NCI-H2196 (cell line): ENCODE measurements around the gene IRX4.
"Not testable (repeated sequence)": the region's sequence is repeated elsewhere in the genome, so short reads cannot be mapped to it uniquely, and the experiment has no call there.

Experiments used
- DNase-seq: peaks from one replicate; lab custom pipeline; 2025; ENCODE audit not compliant: unreplicated experiment; lab: John Stamatoyannopoulos, UW

IRX4 gene

GRCh38 chr5:1860949-1861348 lies 21.8 kb downstream of the IRX4 start:
- no peak for DNase-seq

GRCh38 chr5:1860021-1860610 lies 22.6 kb downstream of the IRX4 start:
- DNase-seq: no peak

GRCh38 chr5:1859099-1859498 lies 23.6 kb downstream of the IRX4 start:
- no peak for DNase-seq

- DNase-seq: no peak
Observed at GRCh38 chr5:1858436-1858835, 24.3 kb downstream of the IRX4 start.

GRCh38 chr5:1857256-1857600 lies 25.5 kb downstream of the IRX4 start:
- DNase-seq: no peak

- DNase-seq: no peak
Observed at GRCh38 chr5:1856596-1857255, 26.0 kb downstream of the IRX4 start.

- DNase-seq: no peak
Observed at GRCh38 chr5:1855596-1855995, 27.1 kb downstream of the IRX4 start.

- DNase-seq: no peak
Observed at GRCh38 chr5:1855075-1855474, 27.6 kb downstream of the IRX4 start.

- no peak for DNase-seq
Observed at GRCh38 chr5:1853531-1853930, 29.2 kb downstream of the IRX4 start.

- DNase-seq: no peak
Observed at GRCh38 chr5:1852324-1852947, 30.3 kb downstream of the IRX4 start.

GRCh38 chr5:1851290-1851934 lies 31.3 kb downstream of the IRX4 start:
- DNase-seq: no peak

GRCh38 chr5:1850324-1851154 lies 32.2 kb downstream of the IRX4 start:
- no peak for DNase-seq

- no peak for DNase-seq
Observed at GRCh38 chr5:1847611-1848010, 35.1 kb downstream of the IRX4 start.

- DNase-seq: no peak
Observed at GRCh38 chr5:1847056-1847455, 35.7 kb downstream of the IRX4 start.

GRCh38 chr5:1846583-1846982 lies 36.1 kb downstream of the IRX4 start:
- DNase-seq: no peak

- DNase-seq: no peak
Observed at GRCh38 chr5:1845696-1846095, 37.0 kb downstream of the IRX4 start.

GRCh38 chr5:1844708-1845436 lies 37.9 kb downstream of the IRX4 start:
- DNase-seq: no peak

- DNase-seq: not testable (repeated sequence)
Observed at GRCh38 chr5:1843761-1844160, 39.0 kb downstream of the IRX4 start.

- no peak for DNase-seq
Observed at GRCh38 chr5:1842004-1842819, 40.5 kb downstream of the IRX4 start.
